GM18517 (cell line): ENCODE data around the gene SMIM38.
"Not testable (repeated sequence)": the region's sequence is repeated elsewhere in the genome, so short reads cannot be mapped to it uniquely, and the experiment has no call there.

Experiments used
- ATAC-seq: cut with Tn5 transposase; IDR thresholded peaks from one replicate; pipeline ENCODE4 v1.9.1; 2021; ENCODE audit warnings: mild to moderate bottlenecking, moderate library complexity; ENCODE audit not compliant: unreplicated experiment

The SMIM38 gene

DNA sequence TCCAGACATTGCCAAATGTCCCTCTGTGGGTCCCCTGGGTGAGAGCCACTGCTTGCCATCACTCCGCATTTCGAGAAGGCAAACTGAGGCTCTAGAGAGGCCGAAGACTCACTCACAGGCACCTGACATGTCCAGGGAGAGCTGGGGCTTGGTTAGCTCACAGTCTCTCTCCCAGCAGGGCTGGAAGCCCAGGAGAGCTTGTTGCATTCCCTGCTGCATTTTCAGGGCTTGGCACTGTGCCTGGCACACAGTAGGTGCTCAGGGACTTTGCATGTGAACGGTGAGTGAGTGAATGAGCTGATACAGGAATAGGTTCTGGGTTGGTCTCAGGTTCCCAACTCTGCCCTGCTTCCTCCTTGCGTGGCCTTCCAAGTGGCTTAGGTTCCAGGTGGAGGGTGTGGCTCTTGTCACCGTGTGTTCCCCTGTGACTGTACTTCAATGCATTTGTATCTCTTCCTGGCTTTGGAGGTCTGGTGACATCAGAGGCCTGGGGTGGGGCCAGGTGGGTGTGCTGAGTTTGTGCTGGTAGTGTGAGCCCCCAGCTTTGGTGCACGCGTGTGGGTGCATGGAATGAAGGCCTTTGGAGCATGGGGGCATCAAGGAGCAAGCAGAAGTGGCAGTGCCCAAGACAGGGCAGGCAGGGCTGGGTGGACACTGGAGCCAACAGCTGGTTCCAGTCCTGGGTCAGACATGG is 18.4 kb upstream of the SMIM38 start:
- ATAC-seq, result no peak

DNA sequence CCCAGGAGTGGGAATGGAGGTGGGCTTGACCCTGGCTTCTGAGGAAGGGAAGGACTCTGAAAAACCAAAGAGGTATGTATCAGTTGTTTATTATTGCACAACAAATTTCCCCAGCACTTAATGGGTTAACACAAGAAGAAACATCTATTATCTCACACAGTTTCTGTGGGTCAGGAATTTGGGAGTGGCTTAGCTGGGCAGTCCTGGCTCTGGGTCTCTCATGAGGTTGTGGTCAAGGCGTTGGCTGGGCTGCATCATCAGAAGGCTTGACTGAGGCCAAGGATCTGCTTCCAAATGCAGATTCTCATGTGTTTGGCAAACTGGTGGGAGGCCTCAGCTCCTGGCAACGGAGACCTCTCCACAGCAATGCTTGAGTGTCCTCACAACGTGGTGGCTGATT is 17.5 kb upstream of the SMIM38 start:
- ATAC-seq, result no peak

DNA sequence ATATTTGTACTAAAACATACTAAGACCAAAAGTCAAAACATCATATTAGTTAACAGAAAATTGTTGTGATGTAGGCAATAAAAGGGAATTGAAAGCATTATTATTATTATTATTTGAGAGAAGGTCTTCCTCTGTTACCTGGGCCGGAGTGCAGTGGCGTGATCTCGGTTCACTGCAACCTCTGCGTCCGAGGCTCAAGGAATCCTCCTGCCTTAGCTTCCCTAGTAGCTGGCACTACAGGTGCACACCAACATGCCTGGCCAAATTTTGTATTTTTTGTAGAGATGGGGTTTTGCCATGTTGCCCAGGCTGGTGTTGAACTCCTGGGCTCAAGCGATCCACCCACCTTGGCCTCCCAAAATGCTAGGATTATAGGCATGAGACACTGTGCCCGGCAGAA is 15.6 kb upstream of the SMIM38 start:
- not testable (repeated sequence) for ATAC-seq

DNA sequence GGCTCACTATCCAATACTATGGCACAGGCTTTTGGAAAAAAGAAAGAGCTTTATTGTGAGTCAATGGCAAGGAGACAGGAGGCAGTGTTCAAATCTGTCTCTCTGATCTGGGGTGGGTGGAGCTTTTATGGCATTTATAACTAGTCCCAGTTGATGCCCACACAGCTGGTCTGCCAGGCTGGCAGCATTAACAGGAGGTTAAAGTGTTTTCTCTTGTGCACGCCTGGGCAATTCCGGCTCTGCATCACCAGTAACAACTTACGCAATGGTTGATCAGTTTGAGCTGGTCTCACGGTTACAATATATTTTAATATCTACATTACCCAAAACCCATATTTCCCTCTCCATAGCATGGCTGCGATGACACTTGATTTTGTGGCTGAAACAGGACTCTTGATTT is 15.1 kb upstream of the SMIM38 start:
- ATAC-seq, result no peak

DNA sequence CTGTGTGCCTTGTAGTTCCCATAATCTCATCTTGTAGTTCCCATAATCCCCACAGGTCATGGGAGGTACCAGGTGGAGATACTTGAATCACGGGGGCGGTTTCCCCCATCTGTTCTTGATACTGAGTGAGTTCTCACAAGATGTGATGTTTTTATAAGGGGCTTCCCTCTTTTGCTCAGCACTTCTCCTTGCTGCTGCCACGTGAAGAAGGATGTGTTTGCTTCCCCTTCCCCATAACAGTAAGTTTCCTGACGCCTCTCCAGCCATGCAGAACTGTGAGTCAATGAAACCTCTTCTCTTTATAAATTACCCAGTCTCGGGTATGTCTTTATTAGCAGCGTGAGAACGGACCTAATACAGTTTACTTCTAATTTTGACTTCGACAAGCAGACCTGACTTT is 14.0 kb upstream of the SMIM38 start:
- no peak for ATAC-seq

DNA sequence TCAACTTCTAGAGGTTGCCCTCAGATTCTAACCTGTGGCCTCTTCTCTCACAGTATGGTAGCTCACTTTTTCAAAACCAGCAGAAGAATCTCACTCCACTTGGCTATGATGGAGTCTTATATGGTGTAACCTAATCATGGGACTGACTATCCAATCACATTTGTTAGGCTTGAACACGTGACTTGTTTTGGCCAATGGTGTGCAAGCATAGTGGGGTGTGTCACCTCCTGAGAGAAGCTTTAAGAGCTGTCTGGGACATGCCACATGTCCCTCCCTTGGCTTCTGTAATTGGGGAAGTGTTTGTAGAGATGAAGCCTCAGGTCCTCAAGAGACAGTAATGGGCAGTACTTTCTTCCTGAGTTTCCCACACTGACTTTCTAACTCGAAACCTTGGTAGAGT is 12.8 kb upstream of the SMIM38 start:
- ATAC-seq, result no peak

DNA sequence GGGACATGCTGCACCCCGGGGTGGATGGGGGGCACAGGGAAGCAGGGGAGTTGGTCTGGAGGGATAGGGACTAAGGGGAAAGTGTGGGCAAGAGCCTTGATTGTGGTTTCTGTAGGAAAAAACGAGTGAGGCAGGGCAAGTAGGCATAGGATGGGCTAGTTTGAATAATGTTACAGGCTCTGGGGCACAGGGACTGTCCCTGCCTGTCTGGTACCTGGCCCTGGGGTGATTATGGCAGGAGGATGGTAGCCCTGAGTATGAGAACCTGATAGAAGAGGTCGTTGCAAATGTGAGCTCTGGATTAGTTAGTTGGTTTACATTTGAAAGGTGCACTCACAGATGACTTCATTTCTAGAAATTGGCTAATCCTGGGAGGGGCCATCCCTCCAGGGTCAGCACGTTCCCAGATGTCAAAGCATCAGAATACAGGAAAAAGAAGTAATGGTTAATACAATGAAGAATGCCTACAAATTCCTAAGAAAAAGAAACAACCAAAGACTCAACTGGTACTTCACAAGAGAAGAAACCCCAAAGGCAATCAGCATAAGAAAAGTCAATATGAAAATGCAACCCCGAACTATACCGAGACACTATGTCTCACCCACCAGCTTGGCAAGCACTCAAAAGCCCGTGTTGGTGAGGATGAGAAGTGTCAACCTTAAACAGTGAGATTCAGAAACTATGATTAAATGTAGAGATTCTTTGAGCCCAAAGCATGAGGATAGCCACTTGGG is 11.3 kb upstream of the SMIM38 start:
- ATAC-seq, result no peak

DNA sequence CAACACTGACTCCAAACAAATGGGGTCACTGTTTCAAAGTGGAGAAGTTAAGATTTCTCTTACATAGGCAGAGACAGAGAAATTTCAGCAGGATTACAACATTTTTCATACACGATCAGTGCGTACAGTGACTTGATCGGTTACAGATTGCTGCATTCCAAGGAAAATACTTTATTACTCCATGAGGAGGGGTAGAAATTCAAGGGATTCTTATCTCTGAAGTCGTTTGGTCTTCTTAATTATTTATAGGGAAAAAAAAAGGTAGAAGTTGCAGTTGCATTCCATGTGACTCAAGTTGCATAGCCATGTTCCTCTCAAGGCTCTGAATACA is 10.7 kb upstream of the SMIM38 start:
- ATAC-seq, result no peak

DNA sequence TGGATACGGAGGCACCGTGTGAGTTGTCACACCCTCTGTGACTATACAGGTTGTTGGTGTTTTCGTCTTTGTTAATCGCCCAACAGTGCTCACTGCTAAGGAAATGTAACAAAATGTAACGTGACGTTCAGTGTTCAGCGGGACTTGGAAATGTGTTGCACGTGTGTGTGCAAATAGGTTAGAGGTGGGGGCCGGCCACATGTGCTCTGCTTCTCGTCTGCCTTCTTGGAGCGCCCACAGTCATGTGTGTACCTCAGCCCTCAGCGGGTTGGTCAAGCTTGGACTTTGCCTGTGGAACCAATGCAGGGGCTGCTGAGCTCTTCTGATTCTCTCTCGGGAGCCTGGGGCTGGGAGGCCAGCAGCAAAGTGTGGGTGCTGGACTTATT is 7.4 kb upstream of the SMIM38 start:
- ATAC-seq, result no peak

DNA sequence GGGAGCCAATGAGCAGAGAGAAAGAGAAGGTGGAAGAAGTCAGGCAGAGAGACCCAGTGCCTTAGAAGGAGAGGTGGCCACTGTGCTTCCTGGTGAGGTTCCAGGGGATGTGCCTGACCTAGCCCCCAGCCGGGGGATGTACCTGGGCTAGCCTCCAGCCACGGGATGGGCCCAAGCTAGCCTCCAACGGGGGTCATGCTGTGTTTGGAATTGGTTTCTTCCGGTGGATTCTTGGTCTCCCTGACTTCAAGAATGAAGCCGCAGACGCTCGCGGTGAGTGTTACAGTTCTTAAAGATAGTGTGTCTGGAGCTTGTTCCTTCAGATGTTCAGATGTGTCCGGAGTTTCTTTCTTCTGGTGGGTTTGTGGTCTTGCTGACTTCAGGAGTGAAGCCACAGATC is 6.9 kb upstream of the SMIM38 start:
- no peak for ATAC-seq

DNA sequence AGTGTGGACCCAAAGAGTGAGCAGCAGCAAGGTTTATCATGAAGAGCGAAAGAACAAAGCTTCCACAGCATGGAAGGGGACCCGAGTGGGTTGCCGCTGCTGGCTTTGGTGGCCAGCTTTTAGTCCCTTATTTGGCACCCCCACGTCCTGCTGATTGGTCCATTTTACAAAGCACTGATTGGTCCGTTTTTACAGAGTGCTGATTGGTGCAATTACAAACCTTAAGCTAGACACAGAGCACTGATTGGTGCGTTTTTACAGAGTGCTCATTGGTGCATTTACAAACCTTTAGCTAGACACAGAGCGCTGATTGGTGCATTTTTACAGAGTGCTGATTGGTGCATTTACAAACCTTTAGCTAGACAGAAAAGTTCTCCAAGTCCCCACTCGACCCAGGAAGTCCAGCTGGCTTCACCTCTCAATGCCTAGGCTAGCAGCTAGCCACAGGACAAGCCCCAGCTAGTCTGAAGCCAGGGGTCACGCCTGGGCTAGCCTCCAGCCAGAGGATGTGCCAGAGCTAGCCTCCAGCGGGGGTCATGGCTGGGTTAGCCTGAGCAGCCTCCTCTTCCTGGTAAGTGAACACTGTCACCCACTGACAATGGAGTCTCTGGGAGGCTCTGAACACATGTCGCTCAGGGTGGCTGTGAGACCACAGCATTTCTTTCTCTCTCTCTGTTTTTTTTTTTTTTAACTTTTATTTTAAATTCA is 6.2 kb upstream of the SMIM38 start:
- ATAC-seq, result not testable (repeated sequence)

DNA sequence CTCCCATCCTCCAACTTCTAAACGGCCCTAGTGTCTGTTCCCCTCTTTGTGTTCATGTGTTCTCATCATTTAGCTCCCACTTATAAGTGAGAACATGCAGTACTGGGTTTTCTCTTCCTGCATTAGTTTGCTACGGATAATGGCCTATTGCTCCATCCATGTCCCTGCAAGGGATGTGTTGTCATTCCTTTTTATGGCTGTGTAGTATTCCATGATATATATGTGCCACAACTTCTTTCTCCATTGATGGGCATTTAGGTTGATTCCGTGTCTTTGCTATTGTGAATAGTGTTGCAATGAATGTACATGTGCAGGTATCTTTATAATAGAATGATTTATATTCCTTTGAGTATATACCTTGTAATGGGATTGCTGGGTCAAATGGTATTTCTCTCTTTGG is 5.6 kb upstream of the SMIM38 start:
- ATAC-seq, result no peak

DNA sequence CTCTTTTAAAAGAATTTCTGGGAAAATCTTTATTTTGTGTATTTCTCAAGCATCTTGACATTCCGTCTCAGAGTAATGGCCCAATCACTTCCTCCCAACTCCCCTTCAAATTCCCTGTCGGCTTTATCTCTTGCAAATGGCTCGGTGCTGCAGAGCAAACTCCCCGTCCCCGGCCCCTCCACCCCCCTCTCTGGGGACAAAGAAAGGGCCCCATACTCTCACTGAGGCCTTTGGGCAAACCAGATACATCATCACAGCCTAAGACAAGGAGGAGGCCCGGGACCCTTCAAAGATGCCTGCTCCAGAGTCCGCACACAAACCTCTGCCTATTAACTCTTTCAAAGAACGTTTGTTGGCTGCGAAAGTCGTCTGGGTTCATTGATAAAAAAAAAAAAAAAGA is 3.9 kb upstream of the SMIM38 start:
- no peak for ATAC-seq

DNA sequence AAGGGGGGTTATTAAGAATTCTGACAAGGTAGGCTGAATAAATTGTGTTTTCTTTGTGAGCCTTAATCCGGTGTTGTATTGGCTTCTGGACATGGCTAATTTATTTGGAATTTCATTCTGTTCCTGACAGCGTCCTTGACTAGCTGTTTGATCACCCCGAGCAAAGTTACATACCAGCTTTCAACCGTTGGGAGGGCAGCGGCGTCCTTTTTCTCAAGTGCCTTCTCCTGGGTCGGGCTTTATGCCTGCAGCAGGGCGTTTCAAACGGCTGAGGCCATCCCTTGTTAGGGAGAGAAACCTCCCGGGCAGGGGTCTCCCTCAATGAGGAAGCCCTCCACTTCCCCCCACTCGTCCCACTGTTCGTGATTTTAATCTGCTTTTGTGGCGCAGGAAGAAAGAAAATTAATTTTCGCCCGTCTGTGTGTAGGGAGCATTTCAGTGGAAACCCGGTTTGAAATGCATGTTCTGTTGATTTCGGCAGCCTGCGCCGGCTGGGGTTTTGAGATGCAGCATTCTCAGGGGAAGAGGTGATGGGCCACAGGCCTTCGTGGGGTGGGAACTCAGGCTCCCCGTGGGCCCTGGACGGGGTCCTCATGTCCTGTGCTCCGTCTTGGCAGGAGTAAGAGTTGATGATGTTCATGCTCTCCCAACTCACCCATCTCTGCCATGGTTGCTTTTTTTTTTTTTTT is 2.9 kb upstream of the SMIM38 start:
- ATAC-seq, result no peak

DNA sequence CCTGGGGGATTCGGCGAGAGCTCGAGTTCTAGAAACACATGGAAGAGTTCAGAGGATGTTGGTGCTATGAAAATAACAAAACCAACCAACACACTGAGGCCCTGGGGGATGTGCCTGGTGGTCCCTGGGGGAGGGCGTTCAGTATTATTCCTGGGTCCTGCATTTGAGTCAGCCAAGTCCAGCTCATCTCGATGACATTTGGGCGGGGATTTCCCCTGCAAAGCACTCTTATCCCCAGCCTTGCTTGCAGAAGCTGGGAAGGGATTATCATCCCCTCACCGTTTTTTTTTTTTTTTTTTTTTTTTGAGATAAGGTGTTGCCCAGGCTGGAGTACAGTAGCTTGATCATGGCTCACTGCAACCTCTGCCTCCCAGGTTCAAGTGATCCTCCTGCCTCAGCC is 2.1 kb upstream of the SMIM38 start:
- no peak for ATAC-seq

DNA sequence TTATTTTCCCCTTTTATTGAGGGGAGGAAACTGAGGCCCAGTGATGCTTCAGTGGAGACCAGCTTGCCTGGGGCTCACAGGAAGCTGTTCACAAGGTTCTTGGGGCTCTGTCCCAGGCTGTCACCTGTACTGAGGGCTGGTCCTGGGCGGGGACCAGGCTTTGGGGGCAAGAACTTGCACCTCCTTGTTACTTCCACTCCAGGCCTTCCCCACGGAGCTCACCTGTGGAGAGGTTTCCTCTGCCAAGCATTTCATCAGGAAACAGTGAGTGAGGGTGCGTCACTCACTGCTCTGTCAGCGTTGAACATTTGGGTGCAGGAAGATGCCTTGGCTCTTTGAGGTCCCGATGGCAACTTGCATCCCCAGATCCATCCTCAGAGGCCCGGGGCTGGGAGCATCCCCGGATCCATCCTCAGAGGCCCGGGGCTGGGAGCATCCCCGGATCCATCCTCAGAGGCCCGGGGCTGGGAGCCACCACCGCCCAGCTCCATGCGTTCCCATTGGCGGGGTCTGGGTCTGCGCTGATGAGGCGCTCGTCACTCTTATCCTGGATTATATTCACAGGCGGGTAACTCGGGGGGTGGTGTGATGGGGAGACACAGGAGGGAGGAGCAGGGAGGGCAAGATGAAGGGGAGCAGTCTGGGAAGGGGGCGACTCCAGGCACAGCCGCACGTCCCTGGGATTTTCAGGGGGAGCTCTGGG is 1.4 kb upstream of the SMIM38 start:
- ATAC-seq, result no peak

DNA sequence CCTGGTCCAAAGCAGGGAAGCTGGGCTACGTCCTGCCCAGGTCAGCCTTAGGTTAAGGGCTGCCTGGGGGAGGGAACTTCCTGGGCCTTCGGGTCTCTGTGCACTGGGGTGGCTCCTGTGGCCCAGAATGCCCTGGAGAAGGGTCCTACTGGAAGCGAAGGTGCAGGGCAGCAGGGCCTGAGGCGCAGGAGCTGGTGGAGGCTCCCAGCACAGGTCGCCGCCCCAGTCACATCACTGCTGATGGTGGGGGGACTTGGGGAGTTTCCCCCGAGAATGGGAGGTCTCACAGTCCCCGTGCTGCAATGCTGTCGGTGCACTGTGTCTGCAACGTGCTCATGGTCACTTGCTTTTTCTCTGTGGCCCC is 815 bp upstream of the SMIM38 start:
- ATAC-seq, result no peak

DNA sequence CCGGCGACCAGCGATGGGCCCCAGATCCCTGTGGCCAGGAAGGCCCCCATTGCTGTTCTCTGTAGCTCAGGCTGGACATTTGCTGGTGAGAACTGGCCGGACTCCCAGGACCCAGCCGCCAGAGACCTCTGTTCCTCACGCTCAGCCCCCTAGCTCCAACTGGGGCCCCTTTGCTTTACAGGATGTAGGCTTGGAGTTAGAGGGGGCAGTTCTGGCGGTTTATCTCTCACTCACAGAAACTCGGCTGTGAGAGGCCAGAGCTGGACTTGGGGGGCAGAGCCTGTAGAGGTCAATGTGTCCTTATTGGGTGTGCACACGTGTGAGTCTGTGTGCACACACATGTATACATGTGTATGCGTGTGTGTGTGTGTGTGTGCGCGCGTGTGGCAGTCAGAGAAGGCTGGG is 502 bp downstream of the SMIM38 start:
- ATAC-seq, result no peak

DNA sequence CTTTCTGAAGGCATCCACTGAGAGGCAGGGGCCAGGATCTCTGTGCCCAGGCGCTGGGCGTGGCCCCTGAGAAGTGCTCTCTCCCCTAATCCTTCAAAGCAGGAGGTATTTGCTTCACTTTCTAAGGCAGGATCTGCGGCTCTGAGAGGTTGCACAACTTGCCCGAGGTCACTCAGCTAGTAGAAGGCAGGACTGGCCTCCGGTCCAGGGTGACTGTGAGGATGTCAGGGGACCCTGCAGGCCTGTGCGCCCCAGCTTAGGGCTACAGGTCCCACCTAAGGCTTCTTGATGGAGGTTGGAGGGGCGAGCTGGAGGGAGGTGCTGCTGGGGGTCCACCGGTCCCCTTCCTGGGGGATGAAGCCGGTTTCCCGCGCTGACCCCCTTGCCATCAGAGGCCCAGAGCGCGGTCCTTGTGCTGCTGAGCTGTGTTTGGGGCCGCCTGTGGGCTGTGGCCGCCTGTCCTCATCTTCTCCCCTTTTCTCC is 979 bp downstream of the SMIM38 start:
- ATAC-seq, result no peak

DNA sequence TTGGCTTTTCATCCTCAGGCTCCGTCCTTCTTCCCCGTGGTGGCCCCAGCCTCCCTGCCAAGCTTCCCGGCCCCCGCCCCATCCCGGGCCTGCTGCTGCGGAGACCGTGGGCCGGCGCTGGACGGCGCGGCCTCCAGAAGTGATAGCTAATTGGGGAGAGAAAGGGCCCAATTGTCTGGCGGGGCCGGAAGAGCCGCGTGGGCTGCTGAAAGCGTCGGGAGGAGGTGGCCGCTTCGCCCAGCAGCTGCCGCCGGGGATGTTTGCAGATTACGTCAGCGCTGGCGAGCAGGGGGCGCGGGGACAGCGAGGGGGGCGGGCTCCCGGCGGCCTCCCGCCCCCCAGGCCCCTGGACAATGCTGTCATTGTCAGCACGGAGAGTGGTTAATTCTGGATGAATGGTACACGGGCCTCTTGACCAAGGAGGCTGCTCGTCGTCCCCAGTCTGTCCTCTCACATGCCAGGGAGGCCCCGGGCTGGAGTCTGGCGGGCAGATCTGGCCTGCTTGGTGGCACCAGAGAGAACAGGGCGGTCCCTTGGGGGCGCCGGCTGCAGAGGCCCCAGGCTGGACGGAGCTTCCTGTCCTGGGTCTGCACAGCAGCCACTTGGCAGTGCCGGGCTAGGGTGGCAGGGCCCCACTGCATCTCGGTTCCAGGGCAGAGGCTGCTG is 1.6 kb downstream of the SMIM38 start:
- no peak for ATAC-seq

DNA sequence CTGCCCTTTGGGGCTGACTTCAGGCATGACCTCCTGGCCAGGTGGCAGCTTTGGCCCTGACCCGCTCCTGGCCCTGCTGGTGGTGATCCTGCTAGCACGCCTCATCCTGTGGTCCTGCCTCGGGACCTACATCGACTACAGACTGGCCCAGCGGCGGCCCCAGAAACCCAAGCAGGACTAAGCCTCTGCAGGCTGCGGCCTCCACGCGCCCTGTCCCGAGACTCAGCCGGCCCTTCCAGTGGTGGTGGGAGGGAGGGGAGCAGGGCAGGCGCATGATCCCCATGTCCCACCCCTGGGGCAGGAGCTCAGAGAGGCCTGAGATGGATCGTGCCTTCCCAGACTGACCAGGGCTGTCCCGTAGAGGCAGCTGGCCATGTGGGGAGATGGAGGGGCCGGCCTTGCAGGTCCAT is 2.1 kb downstream of the SMIM38 start:
- ATAC-seq, result no peak
